Measurements from ENCODE around the gene IL23A. TPM values are rescaled to one million over a fixed set of nuclear protein-coding genes. Genes with fewer than 3 reads are reported as not detected.

IL23A gene
- total RNA-seq, 1 donor from 2014 or later = not detected

GRCh38 chr12:56387152-56387736 is 48.6 kb downstream of the IL23A start:
- peaks cover 5% of the 10 kb centered on the region for H3K9me3 ChIP-seq (replicated peaks)
- no peak overlapping the region for H3K27ac ChIP-seq (replicated peaks)
- no peaks in the 10 kb centered on the region for H3K36me3 ChIP-seq
- intact Hi-C loops (cut with micrococcal nuclease) = no loop called here
- no peaks in the 10 kb centered on the region for H3K4me1 ChIP-seq
- H3K27me3 ChIP-seq (ENCODE audit: low read depth) = no peaks in the 10 kb centered on the region
- no peak for DNase-seq
- TF ChIP-seq CTCF (IDR thresholded peaks at IDR 0.05; ENCODE audit: borderline replicate concordance) = no peak
- no peak overlapping the region for H3K4me3 ChIP-seq

DNA sequence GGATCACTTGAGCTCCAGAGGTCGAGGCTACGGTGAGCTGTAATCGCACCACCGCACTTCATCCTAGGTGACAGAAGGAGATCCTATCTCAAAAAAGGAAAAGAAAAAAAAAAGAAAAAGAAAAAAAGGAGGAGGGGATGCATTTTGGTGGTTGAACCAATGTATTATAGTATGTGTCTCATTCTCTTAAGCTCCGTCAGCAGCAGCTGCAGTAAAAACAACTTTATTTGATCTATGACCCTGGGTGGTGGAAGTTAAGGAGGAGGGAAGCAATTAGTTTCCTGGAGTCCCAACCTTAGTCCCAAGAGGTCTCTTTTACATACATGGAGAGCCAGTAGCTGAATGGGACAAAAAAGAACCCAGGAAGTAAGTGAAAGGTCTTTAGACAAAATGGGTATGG is 50.7 kb downstream of the IL23A start:
- no peak for TF ChIP-seq CTCF (IDR thresholded peaks at IDR 0.05; ENCODE audit: borderline replicate concordance)
- H3K9me3 ChIP-seq (replicated peaks) = peaks cover 11% of the 10 kb centered on the region
- H3K27ac ChIP-seq (replicated peaks) = no peak overlapping the region
- no peak for DNase-seq
- intact Hi-C loops (cut with micrococcal nuclease) = no loop called here
- H3K36me3 ChIP-seq = no peaks in the 10 kb centered on the region
- H3K4me1 ChIP-seq = no peaks in the 10 kb centered on the region
- no peaks in the 10 kb centered on the region for H3K27me3 ChIP-seq (ENCODE audit: low read depth)
- no peak overlapping the region for H3K4me3 ChIP-seq

Other genes starting within 250 kb of the IL23A start
- 65.7 TPM for gene PA2G4, start 234.3 kb upstream of the IL23A start, total RNA-seq
- gene RPL41, start 222.3 kb upstream of the IL23A start, total RNA-seq = 1,892 TPM
- 4.9 TPM for gene ZC3H10, start 220.6 kb upstream of the IL23A start, total RNA-seq
- gene ESYT1, start 210.6 kb upstream of the IL23A start, total RNA-seq = 23.2 TPM
- gene MYL6B, start 186.3 kb upstream of the IL23A start, total RNA-seq = 54.1 TPM
- 508 TPM for gene MYL6, start 180.5 kb upstream of the IL23A start, total RNA-seq
- 67.1 TPM for gene SMARCC2, start 149.4 kb upstream of the IL23A start, total RNA-seq
- 51.4 TPM for gene RNF41, start 117.0 kb upstream of the IL23A start, total RNA-seq
- 20.3 TPM for gene NABP2, start 114.5 kb upstream of the IL23A start, total RNA-seq
- gene SLC39A5, start 108.8 kb upstream of the IL23A start, total RNA-seq = not detected
- gene ANKRD52, start 80.5 kb upstream of the IL23A start, total RNA-seq = 25.1 TPM
- gene COQ10A, start 71.9 kb upstream of the IL23A start, total RNA-seq = 203 TPM
- gene CS, start 38.6 kb upstream of the IL23A start, total RNA-seq = 780 TPM
- gene CNPY2, start 22.9 kb upstream of the IL23A start, total RNA-seq = 33.4 TPM
- gene PAN2, start 4.9 kb upstream of the IL23A start, total RNA-seq = 49.5 TPM
- 34.9 TPM for gene STAT2, start 21.2 kb downstream of the IL23A start, total RNA-seq
- gene APOF, start 24.0 kb downstream of the IL23A start, total RNA-seq = not detected
- 2.2 TPM for gene TIMELESS, start 110.5 kb downstream of the IL23A start, total RNA-seq
- gene MIP, start 115.8 kb downstream of the IL23A start, total RNA-seq = not detected
- gene SPRYD4, start 129.7 kb downstream of the IL23A start, total RNA-seq = 3.6 TPM
- gene GLS2, start 149.3 kb downstream of the IL23A start, total RNA-seq = 0.49 TPM
- gene RBMS2, start 182.9 kb downstream of the IL23A start, total RNA-seq = 33.2 TPM

All from left ventricle myocardium inferior (tissue), 1 donor.